ENCODE data around the gene QKI.

- no peak for TF ChIP-seq POLR2A (IDR thresholded peaks at IDR 0.05)
- no peak for TF ChIP-seq CTCF (IDR thresholded peaks at IDR 0.05)
Measured at GRCh38 chr6:163405412-163406309, 8.9 kb upstream of the QKI start.

All from prostate gland (tissue), 2 donors.